SW 1271 (cell line): ENCODE data around the gene CUL9.

ENCODE experiments used
- DNase-seq, 2 experiments: peaks; one replicate each; lab custom pipeline; 2025; lab: John Stamatoyannopoulos, UW

Gene CUL9

DNA sequence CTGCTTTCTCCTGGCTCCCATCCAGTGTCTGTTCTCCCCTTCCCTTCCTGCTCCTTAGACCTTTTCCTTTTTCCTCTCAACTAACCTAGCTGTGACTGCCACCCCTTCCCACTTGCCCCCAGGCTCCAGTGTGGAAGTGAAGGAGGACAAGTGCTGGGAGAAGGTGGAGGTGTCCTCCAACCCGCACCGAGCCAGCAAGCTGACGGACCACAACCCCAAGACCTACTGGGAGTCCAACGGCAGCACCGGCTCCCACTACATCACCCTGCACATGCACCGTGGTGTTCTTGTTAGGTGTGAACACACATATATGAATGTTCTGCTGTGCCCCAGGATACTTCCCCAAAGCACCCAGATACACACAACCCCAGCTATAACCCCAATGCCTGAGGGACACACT, 18.5 kb downstream of the CUL9 start:
- DNase-seq: no peak

DNA sequence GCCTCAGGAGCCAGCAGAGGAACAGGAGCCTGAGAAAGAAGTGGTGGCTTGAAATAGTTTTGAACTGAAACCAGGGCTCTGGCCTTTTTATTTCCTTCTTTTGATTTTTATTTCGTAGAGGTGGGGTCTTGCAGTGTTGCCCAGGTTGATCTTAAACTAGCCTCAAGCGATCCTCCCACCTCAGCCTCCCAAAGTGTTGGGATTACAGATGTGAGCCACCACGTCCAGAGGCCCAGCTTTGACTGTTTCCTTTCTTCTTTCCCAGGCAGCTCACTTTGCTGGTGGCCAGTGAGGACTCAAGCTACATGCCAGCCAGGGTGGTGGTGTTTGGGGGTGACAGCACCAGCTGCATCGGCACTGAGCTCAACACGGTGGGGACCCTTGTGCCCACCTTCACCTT, 20.5 kb downstream of the CUL9 start:
- no peak for DNase-seq

DNA sequence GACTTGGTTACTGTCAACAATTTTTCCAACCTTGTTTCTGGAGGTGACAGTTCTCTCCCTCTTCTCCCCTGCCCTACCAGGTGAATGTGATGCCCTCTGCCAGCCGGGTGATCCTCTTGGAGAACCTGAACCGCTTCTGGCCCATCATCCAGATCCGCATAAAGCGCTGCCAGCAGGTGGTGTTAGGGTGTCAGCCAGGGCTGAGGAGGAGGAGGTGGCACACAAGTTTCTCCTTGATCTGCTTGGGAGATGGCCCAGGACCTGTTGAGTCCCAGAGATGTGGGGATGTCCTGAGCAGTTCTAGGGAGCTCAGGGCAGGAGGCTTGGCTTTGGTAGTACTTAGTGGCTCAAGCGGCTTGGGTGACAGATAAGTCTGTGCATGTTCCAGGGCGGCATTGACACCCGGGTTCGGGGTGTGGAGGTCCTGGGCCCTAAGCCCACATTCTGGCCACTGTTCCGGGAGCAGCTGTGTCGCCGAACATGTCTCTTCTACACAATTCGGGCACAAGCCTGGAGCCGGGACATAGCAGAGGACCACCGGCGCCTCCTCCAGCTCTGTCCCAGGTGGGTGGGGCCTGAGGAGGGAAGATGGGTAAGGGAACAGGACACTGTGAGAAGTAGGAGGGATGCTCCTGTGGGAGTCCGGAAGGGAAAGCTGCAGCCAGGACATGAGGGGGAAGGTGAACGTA, 21.2 kb downstream of the CUL9 start:
- no peak for DNase-seq

DNA sequence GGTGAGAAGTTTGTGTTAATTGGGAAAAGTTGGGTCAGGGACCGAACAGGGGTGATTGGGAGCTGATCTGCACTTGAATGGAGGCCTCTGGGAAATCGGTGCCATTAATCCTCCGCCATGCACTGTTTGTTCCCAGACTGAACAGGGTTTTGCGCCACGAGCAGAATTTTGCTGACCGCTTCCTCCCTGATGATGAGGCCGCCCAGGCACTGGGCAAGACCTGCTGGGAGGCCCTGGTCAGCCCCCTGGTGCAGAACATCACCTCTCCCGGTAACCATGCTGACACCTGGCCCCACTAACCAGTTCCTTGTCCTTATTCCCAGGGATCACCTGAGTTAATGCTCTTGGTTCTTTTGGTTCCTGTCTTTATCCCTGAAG, 21.7 kb downstream of the CUL9 start:
- DNase-seq: no peak

DNA sequence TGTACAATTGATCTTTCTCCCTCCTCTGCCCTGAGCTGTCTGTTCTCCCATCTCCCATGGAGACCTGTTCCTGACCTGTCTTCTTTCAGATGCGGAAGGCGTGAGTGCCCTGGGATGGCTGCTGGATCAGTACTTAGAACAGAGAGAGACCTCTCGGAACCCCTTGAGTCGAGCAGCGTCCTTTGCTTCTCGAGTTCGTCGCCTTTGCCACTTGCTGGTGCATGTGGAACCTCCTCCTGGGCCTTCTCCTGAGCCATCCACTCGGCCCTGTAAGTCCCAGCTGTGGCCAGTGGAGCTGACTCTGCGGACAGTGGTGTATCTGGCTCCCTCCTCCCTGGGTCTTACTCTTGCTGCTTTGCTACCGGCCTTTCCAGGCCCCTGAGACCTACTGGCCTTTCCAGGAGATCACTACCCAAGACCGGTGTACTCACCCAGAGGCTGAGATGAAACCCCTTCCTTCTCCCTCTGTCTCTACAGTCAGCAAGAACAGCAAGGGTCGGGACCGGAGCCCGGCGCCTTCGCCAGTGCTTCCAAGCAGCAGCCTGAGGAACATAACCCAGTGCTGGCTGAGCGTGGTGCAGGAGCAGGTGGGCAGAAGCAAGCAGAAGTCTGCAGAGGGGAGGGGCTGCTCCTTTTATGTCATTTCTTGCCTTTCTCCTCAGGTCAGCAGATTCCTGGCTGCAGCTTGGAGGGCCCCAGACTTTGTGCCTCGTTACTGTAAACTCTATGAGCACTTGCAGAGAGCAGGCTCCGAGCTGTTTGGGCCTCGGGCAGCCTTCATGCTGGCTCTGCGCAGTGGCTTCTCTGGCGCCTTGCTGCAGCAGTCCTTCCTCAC, 22.5 kb downstream of the CUL9 start:
- no peak for DNase-seq

DNA sequence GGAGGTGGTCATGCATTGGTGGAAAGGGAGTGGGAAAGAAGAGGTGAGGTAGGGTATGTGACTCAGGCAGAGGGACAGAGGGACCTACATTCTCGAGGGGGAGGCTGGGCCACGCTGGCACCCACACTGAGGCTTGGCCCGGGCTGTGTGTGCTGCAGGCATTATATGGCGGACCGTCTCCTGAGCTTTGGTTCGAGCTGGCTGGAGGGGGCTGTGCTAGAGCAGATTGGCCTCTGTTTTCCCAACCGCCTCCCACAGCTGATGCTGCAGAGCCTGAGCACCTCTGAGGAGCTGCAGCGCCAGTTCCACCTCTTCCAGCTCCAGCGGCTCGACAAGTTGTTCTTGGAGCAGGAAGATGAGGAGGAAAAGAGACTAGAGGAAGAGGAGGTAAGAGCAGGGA, 23.9 kb downstream of the CUL9 start:
- DNase-seq: no peak

DNA sequence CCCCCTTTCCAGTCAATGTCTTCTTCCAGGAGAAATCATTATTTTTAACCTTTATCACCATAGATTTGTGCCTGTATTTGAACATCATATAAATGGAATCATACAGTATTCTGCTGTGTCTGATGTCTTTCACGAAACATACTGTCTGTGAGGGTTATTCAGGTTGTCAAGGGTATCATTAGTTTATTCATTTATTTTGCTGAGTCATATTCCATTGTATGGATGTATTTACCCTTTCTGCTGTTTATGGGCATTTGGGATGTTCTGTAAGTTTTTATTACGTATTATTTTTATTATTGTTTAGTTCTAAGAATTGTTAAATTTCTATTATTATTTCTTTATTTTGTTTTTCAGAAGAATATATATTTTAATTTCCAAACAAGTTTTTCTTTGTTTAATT, 25.3 kb downstream of the CUL9 start:
- DNase-seq: no peak

DNA sequence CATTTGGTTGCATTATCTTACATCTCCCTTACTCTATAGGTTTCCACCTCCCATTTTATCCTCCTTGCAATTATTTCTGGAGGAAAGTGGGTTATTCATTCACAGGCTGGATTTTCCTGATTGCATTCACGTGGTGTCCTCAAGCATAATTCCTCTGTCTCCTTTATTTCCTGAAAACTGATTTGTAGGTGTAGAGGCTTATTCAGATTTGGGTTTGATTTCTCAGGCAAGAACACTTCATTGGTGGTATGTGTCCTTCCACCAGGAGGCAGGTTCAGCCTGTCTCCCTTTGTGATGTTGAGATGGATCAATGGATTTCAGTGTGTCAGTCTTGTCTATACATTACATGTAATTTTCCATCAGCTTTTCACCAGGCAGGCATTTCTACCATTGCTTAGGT, 30.0 kb downstream of the CUL9 start:
- no peak for DNase-seq

DNA sequence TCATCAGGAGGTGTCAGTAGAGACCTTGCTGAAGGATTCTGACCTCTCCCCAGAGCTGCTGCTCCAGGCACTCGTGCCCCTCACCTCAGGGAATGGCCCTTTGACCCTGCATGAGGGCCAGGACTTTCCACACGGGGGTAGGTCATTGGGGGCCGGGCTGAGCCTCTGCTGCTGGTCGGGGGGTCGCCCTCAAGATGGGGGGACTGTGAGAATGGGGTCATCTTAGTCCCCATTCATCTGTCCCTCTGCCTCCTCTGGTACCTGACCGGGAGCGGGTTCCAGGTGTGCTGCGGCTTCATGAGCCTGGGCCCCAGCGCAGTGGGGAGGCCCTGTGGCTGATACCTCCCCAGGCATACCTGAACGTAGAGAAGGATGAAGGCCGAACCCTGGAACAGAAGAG, 31.4 kb downstream of the CUL9 start:
- no peak for DNase-seq

DNA sequence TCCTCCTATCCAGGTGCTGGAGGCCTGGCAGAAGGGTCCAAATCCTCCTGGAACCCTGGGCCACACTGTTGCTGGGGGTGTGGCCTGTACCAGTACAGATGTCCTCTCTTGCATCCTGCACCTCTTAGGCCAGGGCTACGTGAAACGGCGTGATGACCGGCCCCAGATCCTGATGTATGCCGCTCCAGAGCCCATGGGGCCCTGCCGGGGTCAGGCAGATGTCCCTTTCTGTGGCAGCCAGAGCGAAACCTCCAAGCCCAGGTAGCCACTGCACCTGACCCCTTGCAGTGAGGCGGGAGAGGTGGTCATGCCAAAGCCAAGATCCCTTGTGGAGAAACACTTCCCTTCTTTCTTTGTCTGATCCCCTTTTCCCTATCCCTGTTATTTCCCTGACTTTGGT, 33.1 kb downstream of the CUL9 start:
- DNase-seq: no peak

DNA sequence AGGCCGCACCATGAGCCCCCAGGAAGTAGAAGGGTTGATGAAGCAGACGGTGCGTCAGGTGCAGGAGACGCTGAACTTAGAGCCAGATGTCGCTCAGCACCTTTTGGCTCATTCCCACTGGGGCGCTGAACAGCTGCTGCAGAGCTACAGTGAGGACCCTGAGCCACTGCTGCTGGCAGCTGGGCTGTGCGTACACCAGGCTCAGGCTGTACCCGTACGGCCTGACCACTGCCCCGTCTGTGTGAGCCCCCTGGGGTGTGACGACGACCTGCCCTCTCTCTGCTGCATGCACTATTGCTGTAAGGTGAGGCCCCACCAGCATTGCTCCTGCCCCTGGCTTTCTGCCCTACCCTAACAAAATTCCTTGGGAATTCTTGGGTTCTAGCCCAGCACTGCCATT, 34.2 kb downstream of the CUL9 start:
- no peak for DNase-seq

DNA sequence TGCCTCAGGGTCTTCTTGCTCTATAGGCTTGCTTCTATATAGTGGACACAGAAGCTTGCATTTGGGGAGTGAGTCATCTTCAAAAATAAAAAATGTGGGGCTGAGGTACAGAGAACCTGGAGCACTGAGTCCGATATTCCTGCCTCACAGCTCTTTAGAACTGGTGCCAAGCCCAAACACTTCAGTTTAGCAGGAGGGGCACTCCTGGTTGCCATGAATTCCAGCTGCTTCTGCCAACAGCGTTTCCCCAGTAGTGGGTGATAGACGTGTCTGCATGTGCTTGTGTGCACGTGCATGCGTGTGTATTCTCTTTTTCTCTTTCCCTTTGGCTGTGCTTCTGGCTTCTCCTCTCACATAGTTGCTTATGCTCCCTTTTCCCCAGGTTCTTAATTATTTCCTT, 35.4 kb downstream of the CUL9 start:
- DNase-seq: no peak

DNA sequence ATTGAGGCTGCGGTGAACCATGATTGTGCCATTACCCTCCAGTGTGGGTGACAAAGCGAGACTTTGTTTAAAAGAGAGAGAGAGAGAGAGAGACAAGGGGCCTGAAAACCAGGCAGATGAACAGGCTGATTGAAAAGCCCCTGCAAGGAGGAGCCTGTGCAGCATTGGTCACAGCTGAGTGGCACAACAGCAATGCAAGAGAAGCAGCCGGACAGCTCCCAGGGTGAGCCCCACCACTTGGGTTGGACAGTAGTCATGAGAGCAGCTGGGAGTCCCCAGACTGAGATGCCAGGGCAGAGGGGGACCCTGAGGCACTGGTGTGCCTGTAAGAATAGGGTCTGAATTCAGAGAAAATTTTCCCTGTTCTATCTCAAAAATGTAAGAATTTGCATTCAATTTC, 37.1 kb downstream of the CUL9 start:
- no peak for DNase-seq

DNA sequence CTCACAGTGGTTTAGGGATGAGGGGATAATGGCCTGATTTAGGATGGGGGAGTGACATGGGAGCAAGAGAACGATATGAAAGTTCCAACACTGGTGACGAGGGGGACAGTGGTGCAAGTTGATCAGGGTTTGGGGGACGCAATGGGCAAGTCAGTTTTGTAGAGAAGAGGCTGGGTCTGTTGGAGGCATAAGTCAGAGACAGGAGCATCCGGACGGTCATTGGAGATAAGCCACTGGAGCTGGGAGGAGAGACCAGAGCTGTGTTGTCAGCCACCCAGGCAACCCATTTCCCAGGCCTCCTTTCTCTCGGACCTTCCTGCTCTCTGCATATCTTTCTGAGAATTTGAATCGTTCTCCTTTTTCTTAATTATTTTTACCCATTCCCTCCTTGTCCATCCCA, 37.8 kb downstream of the CUL9 start:
- DNase-seq: no peak

DNA sequence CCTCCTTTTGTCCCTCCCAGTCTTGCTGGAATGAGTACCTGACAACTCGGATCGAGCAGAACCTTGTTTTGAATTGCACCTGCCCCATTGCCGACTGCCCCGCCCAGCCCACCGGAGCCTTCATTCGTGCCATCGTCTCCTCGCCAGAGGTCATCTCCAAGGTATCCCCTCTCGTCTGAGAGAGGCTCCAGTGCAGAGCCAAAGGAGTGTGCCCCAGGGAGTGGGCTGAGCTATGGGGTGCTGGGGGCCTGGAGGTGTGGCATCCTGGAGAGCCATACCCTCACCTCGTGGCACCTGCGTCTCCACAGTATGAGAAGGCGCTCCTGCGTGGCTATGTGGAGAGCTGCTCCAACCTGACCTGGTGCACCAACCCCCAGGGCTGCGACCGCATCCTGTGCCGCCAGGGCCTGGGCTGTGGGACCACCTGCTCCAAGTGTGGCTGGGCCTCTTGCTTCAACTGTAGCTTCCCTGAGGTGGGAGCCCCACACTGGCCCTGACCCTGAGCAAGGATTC, 38.5 kb downstream of the CUL9 start:
- DNase-seq: no peak

DNA sequence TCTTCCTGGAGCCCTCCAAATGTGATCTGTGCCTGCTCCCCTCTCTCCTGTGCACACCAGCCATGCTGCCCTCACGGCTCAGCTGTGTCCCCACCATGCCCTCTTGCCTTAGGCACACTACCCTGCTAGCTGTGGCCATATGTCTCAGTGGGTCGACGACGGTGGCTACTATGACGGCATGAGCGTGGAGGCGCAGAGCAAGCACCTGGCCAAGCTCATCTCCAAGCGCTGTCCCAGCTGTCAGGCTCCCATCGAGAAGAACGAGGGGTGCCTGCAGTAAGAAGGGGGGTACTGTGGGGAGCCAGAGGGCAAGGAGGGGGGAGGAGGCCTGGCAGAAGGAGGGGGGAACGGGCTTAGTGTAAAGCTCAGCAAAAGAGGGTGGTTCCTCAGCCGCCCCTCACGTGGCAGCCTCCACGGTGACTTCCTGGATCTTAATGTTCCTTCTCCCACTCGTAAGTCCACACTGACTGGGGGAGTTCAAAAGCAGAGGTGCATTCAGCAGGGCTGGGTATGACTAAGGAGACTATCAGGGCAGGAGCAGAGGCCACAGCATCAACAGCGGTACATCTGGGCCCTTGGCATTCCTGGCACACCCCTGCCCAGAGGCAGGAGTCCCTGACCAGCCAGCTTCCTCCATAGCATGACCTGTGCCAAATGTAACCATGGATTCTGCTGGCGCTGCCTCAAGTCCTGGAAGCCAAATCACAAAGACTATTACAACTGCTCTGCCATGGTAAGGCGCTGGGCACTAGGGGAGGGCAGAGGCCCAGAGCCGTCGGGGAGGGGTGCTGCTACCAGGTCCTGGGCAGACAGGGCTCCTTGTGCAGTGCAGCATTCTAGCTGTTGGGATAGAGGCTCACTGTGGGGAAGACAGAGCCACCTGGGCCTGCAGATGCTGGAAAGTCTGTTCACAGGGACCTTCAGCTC, 39.3 kb downstream of the CUL9 start:
- no peak for DNase-seq

DNA sequence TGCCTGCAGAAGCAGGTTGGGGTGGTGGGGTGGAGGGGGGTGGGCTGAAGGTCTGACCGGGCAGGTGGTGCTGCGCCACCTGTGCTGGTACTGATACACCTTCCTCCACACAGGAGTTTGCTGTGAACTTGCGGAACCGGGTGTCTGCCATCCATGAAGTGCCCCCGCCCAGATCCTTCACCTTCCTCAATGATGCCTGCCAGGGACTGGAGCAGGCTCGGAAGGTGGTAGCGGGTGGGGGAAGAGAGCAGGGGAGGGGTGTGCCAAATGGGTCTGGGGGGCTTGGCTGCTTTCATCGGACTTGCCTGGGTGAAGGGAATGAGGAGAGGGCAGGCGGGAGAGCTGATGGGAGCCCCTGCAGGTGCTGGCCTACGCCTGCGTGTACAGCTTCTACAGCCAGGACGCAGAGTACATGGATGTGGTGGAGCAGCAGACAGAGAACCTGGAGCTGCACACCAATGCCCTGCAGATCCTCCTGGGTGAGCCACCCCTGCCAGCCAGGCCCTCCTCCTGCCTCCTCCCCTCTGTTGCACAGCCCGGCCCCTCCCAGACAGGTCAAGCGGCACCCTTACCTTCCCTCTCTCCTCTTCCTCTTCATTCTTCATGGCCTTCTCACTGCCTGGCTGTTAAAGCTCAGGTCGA, 40.5 kb downstream of the CUL9 start:
- no peak for DNase-seq

DNA sequence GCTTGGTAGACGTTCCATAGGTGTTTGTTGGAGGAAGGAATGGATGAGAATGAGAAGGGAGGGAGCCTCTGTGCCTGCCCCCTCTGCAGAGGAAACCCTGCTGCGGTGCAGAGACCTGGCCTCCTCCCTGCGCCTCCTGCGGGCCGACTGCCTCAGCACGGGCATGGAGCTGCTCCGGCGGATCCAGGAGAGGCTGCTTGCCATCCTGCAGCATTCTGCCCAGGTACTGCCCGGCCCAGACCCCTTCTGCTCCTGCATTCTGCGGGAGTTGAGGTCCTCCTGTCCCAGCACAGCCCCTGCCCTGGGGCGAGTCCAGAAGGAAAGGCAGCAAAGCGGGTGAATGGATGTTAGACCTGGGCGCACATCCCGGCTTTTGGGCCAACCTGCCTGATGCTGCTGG, 41.2 kb downstream of the CUL9 start:
- no peak for DNase-seq

DNA sequence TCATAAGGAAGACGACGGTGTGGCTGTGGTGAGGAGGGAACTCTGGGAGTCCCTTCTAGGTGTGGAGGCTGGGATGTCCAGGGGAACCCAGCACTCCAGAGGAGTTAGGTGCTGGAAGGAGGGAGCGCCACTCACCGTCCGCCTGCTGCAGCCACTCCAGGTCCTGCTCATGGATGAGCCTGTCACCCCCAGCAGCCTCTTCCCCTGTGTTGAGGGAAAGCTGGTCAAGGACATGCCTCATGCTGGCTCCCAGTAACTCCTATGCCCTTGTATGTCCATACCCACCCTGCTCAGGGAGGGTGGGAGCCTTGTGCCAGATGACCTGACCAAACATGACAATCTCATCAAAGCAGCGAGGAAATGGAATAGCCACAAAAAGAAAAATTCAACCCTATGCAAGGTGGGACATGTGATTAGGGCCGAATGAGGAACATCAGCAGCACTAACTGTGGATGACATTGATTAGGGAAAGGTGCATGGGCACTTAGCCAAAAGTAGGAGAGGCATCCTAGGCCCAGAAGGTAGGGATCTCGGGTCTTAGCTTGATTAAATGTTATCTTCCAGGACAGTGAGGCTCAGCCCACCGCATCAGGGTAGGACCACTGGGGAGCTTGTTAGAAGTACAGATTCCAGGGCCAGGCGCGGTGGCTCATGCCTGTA, 44.3 kb downstream of the CUL9 start:
- no peak for DNase-seq

DNA sequence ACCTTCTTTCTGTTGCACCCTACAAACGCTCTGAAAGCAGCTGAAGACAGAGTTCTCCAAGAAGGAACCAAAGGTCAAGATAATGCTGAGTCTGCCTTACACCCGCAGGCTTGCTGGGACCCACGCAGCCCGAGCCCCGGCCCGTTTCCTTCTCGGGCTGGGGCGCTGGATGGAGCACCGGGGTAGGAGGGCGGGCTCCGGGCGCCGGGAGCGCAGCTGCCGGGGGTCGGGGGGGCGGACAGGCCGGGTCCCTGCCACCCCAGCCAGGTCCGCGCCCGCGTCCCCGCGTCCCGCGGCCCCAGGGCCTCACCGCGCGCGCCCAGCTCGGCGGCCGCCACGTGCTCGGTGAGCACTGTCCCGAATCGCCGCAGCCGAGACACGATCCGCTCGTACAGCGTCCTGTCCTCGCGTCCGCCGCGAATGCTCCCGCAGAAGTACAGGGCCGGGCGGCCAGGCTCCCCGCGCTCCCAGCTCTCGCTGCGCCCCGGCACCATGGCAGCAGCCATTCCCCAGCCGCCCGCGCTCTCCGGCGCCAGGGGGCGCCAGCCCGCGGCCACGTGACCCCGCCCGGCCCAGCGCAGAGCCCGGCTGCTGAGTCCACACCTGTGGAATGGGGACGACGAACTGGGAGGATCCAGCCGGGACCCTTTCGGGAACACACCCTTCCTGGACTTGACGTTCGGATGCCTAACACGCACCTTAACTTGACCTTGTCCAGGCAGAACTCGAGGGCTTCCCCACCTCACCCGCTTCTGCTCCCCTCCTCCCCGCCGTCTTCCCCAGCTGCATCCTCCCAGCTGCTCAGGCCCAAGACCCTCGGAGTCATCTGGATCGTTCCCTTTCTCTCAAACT, 47.2 kb downstream of the CUL9 start, which contains the start of gene DNPH1:
TSS of gene DNPH1 (minus strand) at position 531 of the 852 bp plus-strand sequence. CDS start at position 506, 25 bp downstream.
- peak in 1 of 2 experiments; percentile 72 for DNase-seq
